KOPT-K1 (cell line): ENCODE data around the gene COL4A1.

Source experiments
- H3K27ac ChIP-seq: fragments of 200-600 bp; sonication (generic); 2 replicates; pipeline ENCODE4 v1.5.1; 2016; ENCODE audit warnings: antibody characterized with exemption, mild to moderate bottlenecking, low read depth, low read length; ENCODE audit not compliant: poor library complexity, severe bottlenecking
- H3K36me3 ChIP-seq: fragments of 200-600 bp; sonication (generic); 2 replicates; pipeline ENCODE4 v1.5.1; 2017; ENCODE audit warnings: antibody characterized with exemption, mild to moderate bottlenecking, low read length, moderate library complexity; ENCODE audit not compliant: insufficient read depth
- H3K9me3 ChIP-seq: fragments of 200-600 bp; sonication (generic); 2 replicates; pipeline ENCODE4 v1.5.1; 2017; ENCODE audit warnings: antibody characterized with exemption, low read length, mild to moderate bottlenecking; ENCODE audit not compliant: insufficient read depth, poor library complexity, severe bottlenecking

The COL4A1 gene

DNA sequence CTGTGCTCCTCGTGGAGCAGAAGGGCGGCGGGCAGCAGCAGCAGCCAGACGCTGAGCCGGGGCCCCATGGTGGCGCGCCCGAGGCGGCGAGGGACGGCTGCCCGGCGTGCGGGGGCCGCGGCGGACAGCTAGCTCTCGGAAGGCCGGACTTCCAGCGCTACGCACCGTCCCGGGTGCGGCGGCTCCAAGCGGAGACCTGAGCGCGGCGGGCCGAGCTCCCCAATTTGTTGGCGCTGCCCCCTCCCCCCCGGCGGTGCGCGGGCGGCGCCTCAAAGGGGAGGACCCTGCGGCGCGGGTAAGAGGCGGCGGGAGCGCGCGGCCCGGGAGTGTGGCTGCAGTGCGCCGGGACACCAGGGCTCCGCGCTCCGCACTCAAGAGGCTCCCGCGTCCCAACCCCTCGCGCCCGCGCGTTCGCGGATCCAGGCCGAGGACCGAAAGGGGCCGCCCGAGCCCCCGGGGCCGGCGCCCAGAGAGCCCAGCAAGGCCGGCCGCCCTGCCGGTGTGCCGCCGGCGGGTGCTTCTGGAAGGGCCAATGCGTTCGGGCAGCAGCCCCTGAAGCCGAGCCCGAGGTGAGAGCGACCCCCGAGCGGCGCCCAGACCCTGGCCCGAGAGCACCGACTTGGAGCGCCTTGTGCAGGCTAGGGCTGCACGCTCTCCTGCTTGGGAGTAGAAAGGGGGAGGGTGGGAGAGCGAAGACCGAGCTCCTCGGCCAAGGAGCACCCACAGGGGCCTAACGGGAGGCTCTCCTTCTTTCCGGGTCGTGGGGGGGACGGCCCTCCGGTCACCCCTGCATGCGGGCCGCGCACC lies at the start of gene COL4A1, which contains the start of gene COL4A2:
COL4A1 (minus strand) TSS at position 198 of the 807 bp plus-strand sequence; CDS start at position 68, 130 bp downstream.
COL4A2 (plus strand) TSS at position 325 of the 807 bp plus-strand sequence. CDS start 620 bp downstream, outside the sequence.
- Histone ChIP-seq H3K9me3 (no peaks in the 10 kb centered on the region), H3K27ac (no peak within 1 kb of the TSS), H3K36me3 (no peaks in the 10 kb centered on the region)

DNA sequence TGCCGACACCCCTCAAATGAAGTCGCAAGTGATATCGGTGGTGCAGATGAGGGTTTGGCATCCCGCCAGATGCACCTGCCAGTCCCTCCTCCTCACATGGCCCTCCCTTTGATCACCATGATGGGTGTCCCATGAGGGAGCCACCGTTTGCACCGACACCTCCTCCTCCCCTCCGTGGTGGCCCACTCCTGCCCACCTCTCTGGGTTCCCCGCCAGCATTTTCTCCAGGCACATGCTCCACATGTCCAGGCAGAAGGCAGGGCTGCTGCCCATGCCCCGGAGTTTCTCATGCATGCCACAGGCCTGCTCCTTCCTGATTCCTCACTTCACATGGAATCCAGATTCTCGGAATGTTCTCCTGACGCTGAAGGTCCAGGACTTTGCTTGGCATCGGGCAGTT lies 49.4 kb upstream of the COL4A1 start:
- Histone ChIP-seq H3K27ac (no peak overlapping the region), H3K9me3 (no peaks in the 10 kb centered on the region), H3K36me3 (no peaks in the 10 kb centered on the region)

DNA sequence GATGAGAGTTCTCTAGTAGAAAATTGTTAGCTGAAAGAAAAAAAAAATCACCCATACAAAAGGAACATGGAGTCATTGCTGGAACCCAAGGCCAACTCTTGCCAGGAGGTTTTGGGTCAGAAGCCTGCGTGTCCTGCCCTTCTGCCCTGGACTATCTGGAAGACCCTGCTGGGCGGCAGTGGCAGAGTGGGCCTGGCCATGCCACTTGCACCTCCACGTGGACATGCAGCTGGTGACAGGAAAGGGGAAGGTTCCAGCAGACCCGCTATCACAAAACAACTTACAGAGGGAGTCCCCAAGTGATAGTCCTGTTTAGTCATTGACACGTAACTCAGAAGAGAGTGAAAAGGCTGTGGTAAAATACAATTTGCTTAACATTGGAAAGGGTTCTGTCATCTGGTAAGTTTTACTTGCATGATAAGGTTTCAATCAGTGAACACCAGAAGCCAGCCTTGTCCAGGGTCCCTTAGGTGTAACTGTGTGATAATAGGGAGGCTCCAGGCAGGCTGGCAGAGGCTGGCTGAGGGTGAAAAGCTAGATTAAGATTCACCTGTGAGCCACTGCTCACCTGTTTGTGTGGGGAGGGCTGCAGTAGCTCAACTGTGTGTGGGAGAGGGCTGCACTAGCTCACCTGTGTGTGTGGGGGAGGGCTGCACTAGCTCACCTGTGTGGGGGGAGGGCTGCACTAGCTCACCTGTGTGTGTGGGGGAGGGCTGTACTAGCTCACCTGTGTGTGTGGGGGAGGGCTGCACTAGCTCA lies 47.9 kb upstream of the COL4A1 start:
- Histone ChIP-seq H3K27ac (no peak overlapping the region), H3K36me3 (no peaks in the 10 kb centered on the region), H3K9me3 (no peaks in the 10 kb centered on the region)

DNA sequence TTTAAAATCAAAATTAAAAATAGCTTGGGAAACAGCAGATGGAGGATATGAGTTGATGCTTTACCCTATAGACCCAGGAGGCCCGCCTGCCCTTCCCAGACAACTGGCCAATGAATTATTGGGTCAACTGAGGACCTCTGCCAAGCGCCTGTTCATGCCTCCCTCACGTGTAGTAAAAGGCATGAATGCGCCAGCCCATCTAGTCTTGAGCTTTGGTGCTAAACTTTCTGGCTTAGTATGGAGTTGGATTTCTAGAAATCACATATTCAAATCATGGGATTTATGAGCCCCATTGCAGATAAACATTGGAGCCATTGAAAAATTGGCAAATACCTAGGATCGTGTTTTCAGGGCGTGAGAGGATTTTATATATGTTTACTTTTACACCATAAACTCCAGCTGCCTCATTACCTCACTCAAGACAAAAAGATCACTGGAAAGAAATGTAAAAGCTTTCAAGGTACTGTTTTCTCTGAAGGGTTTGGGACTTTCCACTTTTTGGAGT lies 47.2 kb upstream of the COL4A1 start:
- H3K36me3 ChIP-seq, result no peaks in the 10 kb centered on the region
- H3K27ac ChIP-seq, result no peak overlapping the region
- no peaks in the 10 kb centered on the region for H3K9me3 ChIP-seq

DNA sequence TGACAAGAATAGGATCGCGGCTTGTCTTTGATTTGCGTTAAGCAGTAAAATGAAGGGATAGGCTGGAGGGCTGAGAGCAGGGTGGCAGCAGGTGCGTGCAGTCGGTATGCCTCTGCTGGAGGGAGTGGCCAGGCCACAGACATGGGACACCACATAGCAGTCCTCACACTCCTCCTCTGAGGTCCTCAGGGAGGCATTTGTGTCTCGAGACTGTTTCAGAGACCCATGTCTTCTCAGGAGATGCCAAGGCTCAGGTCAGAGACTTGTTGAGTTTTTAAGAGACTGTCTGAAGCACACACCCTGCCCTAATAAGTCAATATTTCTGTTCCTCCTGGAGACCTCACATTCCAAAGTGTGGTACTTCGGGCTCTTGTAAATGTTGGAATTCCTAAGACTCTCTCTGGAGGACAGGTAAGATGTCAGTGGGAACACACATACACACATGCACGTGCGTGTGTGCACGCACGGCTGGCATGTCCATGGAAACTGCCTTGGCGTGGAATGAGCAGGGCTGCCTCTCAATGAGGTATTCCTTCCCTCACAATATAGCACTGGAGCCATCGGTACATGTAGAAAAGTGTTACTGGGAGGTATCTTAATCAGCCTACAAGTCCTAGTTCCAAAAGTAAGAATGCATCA lies 46.5 kb upstream of the COL4A1 start:
- no peaks in the 10 kb centered on the region for H3K36me3 ChIP-seq
- no peaks in the 10 kb centered on the region for H3K9me3 ChIP-seq
- no peak overlapping the region for H3K27ac ChIP-seq

DNA sequence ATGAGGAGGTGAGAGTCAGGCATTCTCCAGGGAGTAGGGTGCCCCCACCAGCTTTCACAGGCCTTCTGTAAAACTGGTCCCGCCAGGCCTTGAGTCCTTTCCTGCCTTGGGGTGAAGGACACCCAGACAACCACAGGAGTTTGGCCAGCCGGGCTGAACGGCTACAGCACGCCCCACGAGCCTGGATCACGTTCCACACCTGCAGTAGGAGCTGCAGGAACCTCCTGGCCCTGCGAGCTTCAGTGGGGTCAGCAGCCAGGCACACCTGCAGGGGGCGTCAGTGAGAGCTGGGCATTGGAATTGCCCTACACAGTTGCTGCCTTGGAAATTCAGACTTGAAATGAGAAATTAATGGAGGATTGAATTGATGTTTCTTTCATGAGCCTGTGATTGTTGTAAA lies 45.8 kb upstream of the COL4A1 start:
- H3K27ac ChIP-seq, result no peak overlapping the region
- H3K36me3 ChIP-seq, result no peaks in the 10 kb centered on the region
- H3K9me3 ChIP-seq, result no peaks in the 10 kb centered on the region

DNA sequence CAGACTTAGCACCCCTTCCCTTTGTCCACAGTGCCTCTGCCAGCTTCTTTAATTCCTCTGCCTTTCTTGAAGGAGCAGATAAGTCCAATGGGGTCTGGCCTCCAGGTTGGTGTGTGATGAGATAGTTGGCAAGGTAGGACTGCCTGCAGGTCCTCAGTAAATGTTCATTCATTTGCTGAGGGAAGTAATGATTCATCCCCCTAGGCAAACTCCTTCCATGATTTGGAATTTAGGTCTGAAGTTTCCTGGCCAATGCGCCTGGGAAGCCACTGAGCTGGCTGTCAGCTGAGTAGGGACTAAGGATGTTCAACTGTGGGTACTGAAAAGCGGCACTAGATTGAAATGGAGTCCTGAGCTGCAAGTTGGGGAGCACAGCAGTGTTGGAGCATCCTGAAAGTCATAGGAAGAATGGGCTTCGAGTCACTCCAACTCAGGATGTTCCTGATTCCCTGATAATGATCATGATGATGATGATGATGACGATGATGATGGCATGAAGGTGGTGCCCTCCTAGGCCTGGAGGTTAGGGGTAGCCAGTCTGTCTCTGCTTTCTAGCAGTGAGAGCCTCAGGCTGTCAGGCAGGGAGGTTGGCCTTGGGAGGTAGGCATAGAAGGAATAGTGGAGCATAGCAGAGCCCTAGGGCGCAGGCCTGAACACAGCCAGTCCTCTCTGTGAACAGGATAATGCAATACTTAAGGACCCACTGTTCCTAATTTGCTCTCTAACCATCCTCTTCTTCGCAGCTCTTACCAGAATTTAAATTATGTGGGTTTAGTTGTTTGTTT lies 44.9 kb upstream of the COL4A1 start:
- Histone ChIP-seq H3K36me3 (no peaks in the 10 kb centered on the region), H3K27ac (no peak overlapping the region), H3K9me3 (no peaks in the 10 kb centered on the region)

DNA sequence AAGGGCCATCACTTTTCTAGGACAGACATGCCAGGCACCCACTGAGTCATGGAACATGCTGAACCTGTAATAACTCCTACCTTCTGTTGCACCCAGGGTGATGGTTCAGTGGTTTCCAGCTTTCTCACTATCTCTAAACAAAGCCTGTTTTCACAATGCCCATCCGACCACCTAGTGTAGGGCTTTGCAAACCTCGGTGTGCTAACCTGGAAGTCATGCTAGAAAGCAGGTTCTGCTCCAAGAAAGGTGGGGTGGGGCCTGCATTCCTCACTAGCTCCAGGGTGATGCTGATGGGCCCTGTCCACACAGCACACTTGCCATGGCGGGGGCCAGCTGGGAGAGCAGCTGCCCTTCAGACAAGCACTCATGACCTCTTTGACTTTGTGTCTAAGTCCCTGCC lies 43.6 kb upstream of the COL4A1 start:
- no peak overlapping the region for H3K27ac ChIP-seq
- no peaks in the 10 kb centered on the region for H3K36me3 ChIP-seq
- H3K9me3 ChIP-seq, result no peaks in the 10 kb centered on the region

DNA sequence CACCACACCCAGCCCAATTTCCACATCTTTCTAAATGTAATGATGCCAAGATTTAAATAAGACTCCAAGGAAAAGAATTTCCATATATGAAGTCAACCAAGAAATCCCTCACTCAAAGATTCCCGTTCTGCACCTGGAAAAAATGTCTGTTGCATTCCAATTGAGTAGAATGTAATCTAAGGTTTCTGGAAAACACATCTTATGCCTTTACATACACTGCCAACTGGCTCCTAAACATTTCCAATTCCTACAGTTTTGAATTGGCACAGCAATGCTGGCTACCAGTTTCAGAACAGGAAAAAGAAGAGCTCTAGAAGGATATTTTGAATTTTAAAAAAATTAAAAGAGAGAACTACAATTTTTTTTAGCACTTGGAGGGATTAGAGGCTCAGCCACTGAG lies 43.1 kb upstream of the COL4A1 start:
- H3K9me3 ChIP-seq, result no peaks in the 10 kb centered on the region
- no peak overlapping the region for H3K27ac ChIP-seq
- H3K36me3 ChIP-seq, result no peaks in the 10 kb centered on the region

DNA sequence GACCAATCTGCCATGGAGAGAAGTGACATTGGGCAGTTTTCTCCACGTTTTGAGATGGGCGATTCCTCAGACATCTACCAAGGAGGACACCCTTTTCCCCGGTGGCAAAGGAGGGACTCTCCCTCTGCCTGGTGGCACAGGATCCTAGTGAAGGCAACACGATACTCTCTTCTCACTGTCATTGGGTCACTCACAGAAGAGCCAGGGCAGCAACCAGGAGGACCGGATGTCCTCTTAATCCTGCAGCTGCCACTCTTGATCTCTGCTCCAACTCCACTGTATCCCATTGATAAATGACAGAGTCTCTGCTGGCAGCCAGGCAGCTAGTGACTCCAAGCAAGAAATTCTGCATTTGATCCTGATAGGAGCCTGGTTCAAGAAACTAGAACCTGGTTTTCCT lies 42.3 kb upstream of the COL4A1 start:
- Histone ChIP-seq H3K27ac (no peak overlapping the region), H3K36me3 (no peaks in the 10 kb centered on the region), H3K9me3 (no peaks in the 10 kb centered on the region)

DNA sequence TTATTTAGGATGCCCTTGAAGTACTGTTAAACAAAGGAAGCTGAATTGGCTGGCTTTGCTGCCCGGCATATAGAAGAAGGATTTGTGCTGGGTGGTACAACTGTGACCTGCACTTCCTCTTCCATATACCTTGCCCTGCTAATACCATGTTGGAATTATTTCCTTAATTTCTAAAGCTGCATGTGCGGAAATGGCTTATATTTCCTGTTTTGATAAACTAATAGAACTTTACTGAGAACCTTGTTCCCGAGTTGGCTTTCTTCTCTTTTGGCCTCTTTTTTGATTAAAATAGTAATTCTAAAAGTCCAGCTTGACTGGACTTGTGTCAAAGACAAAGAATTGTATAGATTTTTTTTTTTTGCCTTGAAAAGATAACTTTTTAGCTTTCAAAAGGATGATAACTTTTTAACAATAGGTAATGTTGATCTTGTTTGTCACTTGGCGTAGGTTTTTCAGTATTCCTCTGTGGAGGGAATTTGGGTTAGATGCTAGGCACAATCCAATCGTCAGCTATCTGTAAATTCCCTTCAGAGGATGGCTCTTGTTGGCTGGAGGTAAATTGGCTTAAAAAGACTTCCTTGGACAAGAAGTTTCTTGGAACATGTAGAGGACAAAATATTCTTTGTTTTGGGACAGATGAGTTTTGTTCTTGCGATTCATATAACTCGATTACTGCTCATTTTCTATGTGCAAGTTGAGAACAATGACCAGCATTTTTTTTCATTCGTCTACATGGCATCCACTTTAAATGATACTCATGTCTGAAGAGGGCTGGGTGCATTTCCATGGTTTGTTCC lies 41.5 kb upstream of the COL4A1 start:
- Histone ChIP-seq H3K36me3 (no peaks in the 10 kb centered on the region), H3K9me3 (no peaks in the 10 kb centered on the region), H3K27ac (no peak overlapping the region)

DNA sequence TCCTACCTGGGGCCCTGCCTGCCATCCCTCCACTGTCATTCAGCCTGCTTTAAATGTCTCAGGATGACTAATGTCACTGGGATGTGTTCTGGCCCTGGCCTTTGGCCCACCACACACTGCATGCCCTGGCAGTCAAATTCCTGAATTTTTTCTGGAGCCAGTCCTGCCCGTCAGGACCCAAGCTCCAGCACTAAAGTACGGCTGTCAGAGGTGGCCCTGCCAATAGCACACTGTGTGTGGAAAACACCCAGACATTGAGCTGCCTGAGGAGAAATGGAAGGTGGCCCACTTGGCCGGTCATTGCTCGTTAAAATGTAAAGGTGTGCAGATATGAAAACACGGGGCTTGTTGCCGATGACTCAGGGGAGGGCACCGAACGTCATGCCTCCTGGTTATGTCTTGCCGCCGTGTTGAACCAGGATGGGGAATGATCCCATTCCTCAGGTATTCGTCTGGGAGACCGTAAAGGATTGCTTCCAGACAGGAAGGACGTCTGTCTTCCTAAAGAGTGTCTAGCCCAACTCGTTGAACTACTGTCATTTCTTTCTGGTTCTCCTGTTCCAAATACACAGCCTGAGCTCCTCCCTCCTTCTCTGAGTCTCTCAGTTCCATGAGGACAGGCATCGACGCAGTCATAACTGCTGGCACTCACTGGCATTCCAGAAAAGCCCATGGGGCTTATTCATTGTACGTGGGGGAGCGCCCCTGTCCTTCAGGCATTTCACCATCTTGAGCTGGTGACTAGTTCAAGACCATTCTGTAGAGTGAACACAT lies 40.8 kb upstream of the COL4A1 start:
- no peaks in the 10 kb centered on the region for H3K9me3 ChIP-seq
- H3K36me3 ChIP-seq, result no peaks in the 10 kb centered on the region
- no peak overlapping the region for H3K27ac ChIP-seq

DNA sequence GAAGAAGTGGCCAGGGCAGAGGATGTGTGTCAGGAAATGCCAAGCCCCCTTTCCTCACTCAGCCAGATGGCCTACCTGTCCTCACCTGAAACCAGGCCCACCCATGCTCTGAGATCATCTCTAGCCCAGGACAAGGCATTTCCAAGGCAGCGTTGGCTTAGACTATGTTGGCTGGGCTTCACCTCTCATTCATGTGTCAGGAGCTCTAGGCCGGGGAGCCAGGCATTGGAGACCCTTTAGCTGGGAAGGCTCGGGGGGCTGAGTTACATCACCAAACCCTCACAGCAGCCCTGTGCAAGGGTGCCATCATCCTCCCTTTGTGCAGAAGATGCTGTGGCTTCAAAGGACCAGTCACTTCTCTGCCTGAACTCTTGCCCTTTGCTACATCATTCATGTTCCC lies 40.1 kb upstream of the COL4A1 start:
- Histone ChIP-seq H3K27ac (no peak overlapping the region), H3K9me3 (no peaks in the 10 kb centered on the region), H3K36me3 (no peaks in the 10 kb centered on the region)
